PC-9 (cell line): ENCODE data around the gene TFPI2. TPM values are rescaled to one million over a fixed set of nuclear protein-coding genes. Genes with fewer than 3 reads are reported as not detected.
"Not testable (repeated sequence)": the region's sequence is repeated elsewhere in the genome, so short reads cannot be mapped to it uniquely, and the experiment has no call there.

ENCODE experiments used
- BruUV-seq: library from RNA; stranded (reverse); fragments of 400-500 nt; replicated peaks from 2 replicates; lab custom pipeline; 2021; lab: Mats Ljungman, UMichigan
- CTCF ChIA-PET: fragments of 300-600 bp; sonication (Branson Sonifier 250); formaldehyde crosslinking; loops from one replicate; lab custom pipeline; 2022; ENCODE audit warnings: antibody characterized with exemption; lab: Charles Lee
- POLR2A ChIA-PET: fragments of 300-600 bp; sonication (Branson Sonifier 250); formaldehyde crosslinking; loops from one replicate; lab custom pipeline; 2022; ENCODE audit warnings: antibody characterized with exemption; ENCODE audit not compliant: unreplicated experiment; lab: Charles Lee
- DNase-seq, 2 experiments: peaks; one replicate each; pipeline versions ENCODE4 v3.0.0 to v3.0.0-alpha.2; 2015 to 2022; ENCODE audit warnings: mixed read lengths in 1 of 2
- H2AFZ ChIP-seq: fragments of 200-600 bp; sonication (generic); 2 replicates; pipeline ENCODE4 v1.8.1; 2017; ENCODE audit warnings: antibody characterized with exemption
- H3F3A ChIP-seq: fragments of 200-600 bp; sonication (generic); 2 replicates; pipeline ENCODE4 v1.8.1; 2017; ENCODE audit warnings: antibody characterized with exemption, mild to moderate bottlenecking, low read depth; ENCODE audit not compliant: insufficient read depth
- H3K27ac ChIP-seq: fragments of 200-600 bp; sonication (generic); 2 replicates; pipeline ENCODE4 v1.6.1; 2016; ENCODE audit warnings: mixed run types
- H3K27me3 ChIP-seq: fragments of 200-600 bp; sonication (generic); 2 replicates; pipeline ENCODE4 v1.6.1; 2016; ENCODE audit warnings: low read depth, mixed run types; ENCODE audit not compliant: insufficient read depth
- H3K36me3 ChIP-seq: fragments of 200-600 bp; sonication (generic); 2 replicates; pipeline ENCODE4 v1.6.1; 2016; ENCODE audit warnings: low read depth, mixed run types
- H3K4me1 ChIP-seq: fragments of 200-600 bp; sonication (generic); replicated peaks from 2 replicates; pipeline ENCODE4 v1.6.1; 2016; ENCODE audit warnings: mixed run types; ENCODE audit not compliant: insufficient read depth
- H3K4me2 ChIP-seq: fragments of 200-600 bp; sonication (generic); 2 replicates; pipeline ENCODE4 v1.6.1; 2017; ENCODE audit warnings: mixed run types
- H3K4me3 ChIP-seq: fragments of 200-600 bp; sonication (generic); 2 replicates; pipeline ENCODE4 v1.6.1; 2016; ENCODE audit warnings: mixed run types
- H3K79me2 ChIP-seq: fragments of 200-600 bp; sonication (generic); 2 replicates; pipeline ENCODE4 v1.6.1; 2017; ENCODE audit warnings: low read depth, mixed run types
- H3K9me2 ChIP-seq: fragments of 200-600 bp; sonication (generic); 2 replicates; pipeline ENCODE4 v1.8.1; 2017; ENCODE audit warnings: mild to moderate bottlenecking; ENCODE audit not compliant: insufficient read depth
- H3K9me3 ChIP-seq: fragments of 200-600 bp; sonication (generic); 2 replicates; pipeline ENCODE4 v1.8.1; 2016; ENCODE audit warnings: low read depth; ENCODE audit not compliant: insufficient read depth
- H4K20me1 ChIP-seq: fragments of 200-600 bp; sonication (generic); 2 replicates; pipeline ENCODE4 v1.8.1; 2017; ENCODE audit not compliant: insufficient read depth
- CTCF ChIP-seq: fragments of 200-600 bp; sonication (generic); conservative IDR thresholded peaks from 2 replicates; pipeline ENCODE4 v1.6.1; 2017; ENCODE audit warnings: mixed run types, antibody characterized with exemption, mild to moderate bottlenecking, moderate library complexity
- EZH2 ChIP-seq: fragments of 200-600 bp; sonication (generic); IDR thresholded peaks from 2 replicates; pipeline ENCODE4 v1.8.0; 2017; ENCODE audit warnings: antibody characterized with exemption, low read depth
- intact Hi-C: fragments of 100-400 bp; cut with micrococcal nuclease; formaldehyde crosslinking; loops from one replicate; pipeline ENCODE4 v1.10.0; 2022; ENCODE audit not compliant: unreplicated experiment
- total RNA-seq: library from RNA; stranded (reverse); gene quantifications from 2 replicates; pipeline ENCODE4 v1.2.3, GENCODE V29; 2021

The TFPI2 gene
- total RNA-seq, 1 experiment from 2014 or later = 67.3 TPM

DNA sequence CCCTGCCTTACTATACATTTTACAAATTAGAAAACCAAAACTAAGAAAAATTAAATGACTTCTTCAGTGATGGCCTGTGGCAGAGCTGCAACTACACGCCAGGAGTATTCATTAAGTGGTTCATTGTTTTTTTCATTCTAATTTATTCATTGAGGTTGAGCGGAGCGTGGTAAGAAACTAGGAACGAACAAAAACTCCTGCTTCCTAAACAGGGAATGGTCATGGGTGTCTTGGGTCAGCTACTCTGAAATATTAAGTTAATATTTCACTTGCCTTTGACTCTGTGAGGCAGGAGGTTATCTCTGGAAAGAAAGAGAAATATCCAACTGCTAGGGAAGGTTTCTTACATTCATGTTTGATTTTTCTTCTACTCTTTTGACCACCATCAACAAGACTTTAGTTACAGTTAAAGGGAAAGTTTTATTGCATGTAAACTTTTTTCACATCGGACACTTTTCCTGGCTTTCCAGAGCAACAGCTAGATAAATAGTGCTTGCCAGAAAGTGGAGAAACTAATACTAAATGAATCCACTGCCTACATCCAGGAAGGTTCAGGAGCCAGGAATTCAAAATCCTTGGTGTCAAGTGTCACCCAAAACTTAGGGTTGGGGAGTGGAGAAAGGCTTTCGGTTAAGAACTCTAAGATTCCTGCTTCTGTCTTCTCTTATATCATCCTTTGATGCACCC is 30.1 kb upstream of the TFPI2 start:
- TF ChIP-seq EZH2 (no peak), CTCF (no peak)
- POLR2A ChIA-PET = no interaction called here
- Histone ChIP-seq H3K4me1 (peaks cover under 1% of the 10 kb centered on the region), H4K20me1 (no peaks in the 10 kb centered on the region), H3K36me3 (no peaks in the 10 kb centered on the region), H3K9me3 (no peaks in the 10 kb centered on the region), H3K4me2 (no peak overlapping the region), H3K4me3 (no peak overlapping the region), H2AFZ (no peak overlapping the region), H3K27ac (no peak overlapping the region), H3F3A (peaks cover 4% of the 10 kb centered on the region), H3K9me2 (no peaks in the 10 kb centered on the region), H3K79me2 (no peaks in the 10 kb centered on the region), H3K27me3 (no peaks in the 10 kb centered on the region)
- DNase-seq = no peak
- no TSS peak for BruUV-seq
- intact Hi-C loops = no loop called here
- CTCF ChIA-PET = no interaction called here

- Histone ChIP-seq H3K4me1 (peaks cover 15% of the 10 kb centered on the region), H3F3A (peaks cover 20% of the 10 kb centered on the region)
- H2AFZ ChIP-seq, POLR2A ChIA-PET, H3K36me3 ChIP-seq, H3K9me2 ChIP-seq, H3K79me2 ChIP-seq, BruUV-seq, intact Hi-C loops, H3K4me2 ChIP-seq, H3K27me3 ChIP-seq, H4K20me1 ChIP-seq, H3K4me3 ChIP-seq, H3K9me3 ChIP-seq, H3K27ac ChIP-seq, CTCF ChIA-PET, DNase-seq: not testable (repeated sequence)
These were observed 25.8 kb upstream of the TFPI2 start for GRCh38 chr7:93916315-93916714.

GRCh38 chr7:93915888-93916287 is 25.3 kb upstream of the TFPI2 start:
- H3K4me3 ChIP-seq, H2AFZ ChIP-seq, H3K9me3 ChIP-seq, CTCF ChIA-PET, H4K20me1 ChIP-seq, H3K4me2 ChIP-seq, intact Hi-C loops, H3K9me2 ChIP-seq, H3K27ac ChIP-seq, BruUV-seq, H3K79me2 ChIP-seq, POLR2A ChIA-PET, H3K36me3 ChIP-seq, H3K27me3 ChIP-seq: not testable (repeated sequence)
- Histone ChIP-seq H3K4me1 (peaks cover 15% of the 10 kb centered on the region), H3F3A (peaks cover 20% of the 10 kb centered on the region)
- DNase-seq = peak in 1 of 2 experiments; percentile 47

- CTCF ChIA-PET, DNase-seq, H3K27me3 ChIP-seq, intact Hi-C loops, BruUV-seq, H3K9me2 ChIP-seq, H2AFZ ChIP-seq, H4K20me1 ChIP-seq, H3K79me2 ChIP-seq, H3K36me3 ChIP-seq, H3K9me3 ChIP-seq: not testable (repeated sequence)
- peak overlapping the region; percentile 62 for H3K4me2 ChIP-seq
- H3K4me3 ChIP-seq = peak overlapping the region; percentile 36; the same call in 1 of the 2 replicates
- H3F3A ChIP-seq = peaks cover 20% of the 10 kb centered on the region
- peak overlapping the region; percentile 98 for H3K27ac ChIP-seq
- peaks cover 15% of the 10 kb centered on the region for H3K4me1 ChIP-seq
- POLR2A ChIA-PET = interaction anchor here (0.6 to 0.7 kb wide), 2 partner anchors 9 to 1492 kb away, joined by 4 to 5 read pairs; no protein-coding TSS in a partner anchor
These were observed 24.8 kb upstream of the TFPI2 start for GRCh38 chr7:93915206-93915842.
